HG03520 (cell line): ENCODE results near the gene KIFAP3.
"Not testable (repeated sequence)": the region's sequence is repeated elsewhere in the genome, so short reads cannot be mapped to it uniquely, and the experiment has no call there.

Experiments used
- ATAC-seq: cut with Tn5 transposase; IDR thresholded peaks from one replicate; pipeline ENCODE4 v1.9.1; 2021; ENCODE audit warnings: mild to moderate bottlenecking, moderate library complexity; ENCODE audit not compliant: unreplicated experiment

The KIFAP3 gene

DNA sequence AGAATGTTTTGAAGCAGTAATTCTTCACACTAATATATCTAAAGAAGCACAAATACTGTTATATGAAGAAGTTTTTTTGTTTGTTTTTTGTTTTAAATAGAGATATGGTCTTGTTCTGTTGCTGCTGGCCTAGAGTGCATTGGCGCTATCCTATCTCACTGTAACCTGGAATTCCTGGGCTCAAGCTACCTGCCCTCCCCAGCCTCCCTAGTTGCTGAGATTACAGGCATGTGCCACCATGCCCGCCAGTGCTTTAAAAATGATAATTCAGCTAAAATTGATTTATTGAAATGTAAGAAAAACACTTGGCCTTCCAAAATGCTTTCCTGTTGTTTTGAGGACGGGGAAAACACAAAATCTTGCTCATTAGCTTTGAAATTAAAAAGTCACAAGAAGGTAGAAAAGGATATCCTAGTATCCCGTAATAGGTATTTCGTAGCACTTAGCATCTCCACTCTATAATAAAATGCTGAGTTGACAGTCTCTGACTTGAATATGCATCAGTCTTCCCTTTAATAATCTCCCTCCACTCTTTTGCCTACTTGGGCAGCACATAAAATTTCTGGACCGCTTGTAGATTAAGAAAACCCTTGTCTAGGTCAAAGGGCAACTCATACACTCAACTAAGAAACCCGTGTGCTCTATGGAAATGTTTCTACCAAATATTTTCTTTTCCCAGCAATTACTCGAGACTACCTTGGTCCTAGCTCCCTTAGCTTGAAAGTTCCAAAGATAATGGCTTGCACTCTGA is 182.1 kb downstream of the KIFAP3 start:
- no peak for ATAC-seq

DNA sequence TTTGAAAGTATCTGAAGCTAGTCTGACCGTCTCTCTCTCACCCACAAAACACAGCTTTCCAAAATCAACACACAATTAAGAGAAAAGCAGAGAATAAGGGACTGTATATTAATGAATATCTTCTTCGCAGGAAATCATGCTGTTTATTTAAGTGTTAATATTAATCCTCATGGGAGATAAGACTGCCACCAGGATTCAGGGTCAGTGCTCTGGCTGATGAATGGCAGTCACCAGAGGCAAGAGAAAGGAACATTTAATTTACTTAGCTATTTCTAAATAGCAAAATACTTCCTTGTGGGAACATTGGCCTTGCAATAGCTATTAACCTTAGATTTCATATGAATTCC is 183.0 kb downstream of the KIFAP3 start:
- no peak for ATAC-seq

DNA sequence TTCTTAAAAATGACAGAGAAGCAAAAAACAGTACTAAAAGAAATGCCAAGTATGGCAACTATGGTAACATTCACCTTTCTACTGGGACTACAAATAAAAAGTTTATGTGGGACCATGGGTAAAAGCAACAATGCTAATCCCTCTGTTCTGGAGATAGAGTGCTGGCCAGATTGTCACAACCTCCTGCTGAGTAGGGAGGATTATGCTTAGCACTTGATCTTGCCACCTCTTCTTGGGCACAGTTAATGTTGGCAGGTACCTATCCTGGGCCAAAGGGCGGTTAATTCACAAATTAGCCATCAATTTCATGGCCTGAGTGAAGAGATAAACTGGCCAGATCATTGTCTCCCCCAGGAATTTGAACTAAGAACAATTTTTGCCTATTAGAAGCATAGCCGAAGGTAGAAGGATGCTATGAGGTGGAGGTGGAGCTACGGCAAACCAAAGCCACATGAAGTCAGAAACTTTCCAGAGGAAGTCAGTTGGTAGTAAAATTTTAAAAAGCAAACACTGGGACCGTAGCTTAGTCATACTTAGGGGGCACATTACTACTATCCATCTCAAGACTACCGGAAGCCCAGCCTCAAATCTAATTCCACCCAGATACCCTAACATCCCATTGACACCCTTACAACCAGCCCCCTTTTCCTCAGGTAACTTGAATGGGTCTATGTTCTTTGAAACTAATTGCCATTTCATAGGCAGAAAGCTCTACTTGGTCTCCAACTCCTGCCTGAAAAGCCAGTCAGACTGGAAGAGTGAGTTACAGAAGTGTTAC is 183.5 kb downstream of the KIFAP3 start:
- ATAC-seq: no peak

DNA sequence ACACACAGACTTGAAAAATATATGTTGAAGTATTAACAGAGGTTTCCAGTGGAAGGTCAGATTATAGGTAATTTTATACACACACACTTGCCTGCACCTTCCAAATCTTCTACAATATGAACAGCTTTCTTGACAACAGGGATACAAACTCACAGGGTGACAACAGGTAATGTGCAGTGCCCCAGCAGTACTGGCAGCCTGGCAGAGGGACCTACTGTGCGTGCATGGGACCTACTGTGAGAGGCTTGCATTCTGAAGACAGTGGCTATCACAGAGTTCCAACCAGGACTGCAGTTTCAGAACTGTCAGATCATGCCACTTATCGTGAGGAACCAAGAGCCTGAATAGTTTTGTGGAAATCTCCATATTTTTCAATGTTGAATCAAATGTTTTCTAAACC is 184.6 kb downstream of the KIFAP3 start:
- ATAC-seq: no peak

DNA sequence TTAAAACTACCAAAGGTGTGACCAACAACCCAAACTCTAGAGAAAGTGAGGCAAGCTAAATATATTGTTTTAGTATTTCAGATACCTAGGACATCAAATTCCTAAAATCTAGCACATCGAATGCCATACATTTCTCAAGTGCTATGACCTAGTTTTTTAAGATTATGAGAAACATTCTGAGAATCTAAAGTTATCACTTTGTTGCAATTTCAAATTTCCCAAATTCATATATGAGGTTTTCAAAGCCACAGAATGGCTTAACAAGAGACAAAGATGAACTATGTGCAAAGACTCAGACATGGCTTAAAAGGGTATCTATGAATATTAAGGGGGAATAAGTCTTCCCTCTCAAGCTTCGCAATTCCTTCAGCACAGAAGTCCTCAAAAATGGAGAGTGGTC is 187.6 kb downstream of the KIFAP3 start:
- no peak for ATAC-seq

DNA sequence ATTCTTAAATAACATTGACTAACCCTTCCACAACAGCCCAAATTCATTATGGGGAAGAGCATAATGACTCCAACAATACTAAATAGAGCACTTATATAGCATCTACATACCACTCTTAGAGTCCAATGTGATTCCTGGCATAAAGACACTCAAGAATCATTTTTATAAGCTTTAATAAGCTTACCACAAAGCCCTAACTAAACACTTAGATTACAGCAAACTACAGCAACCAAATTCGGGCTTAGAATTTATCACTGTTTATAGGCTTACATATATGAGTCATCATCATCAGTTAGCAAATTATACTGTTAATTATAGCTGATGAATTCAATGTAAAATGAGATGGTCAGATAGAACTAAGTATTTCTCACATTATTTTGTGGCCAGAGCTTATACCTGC is 188.1 kb downstream of the KIFAP3 start:
- no peak for ATAC-seq

DNA sequence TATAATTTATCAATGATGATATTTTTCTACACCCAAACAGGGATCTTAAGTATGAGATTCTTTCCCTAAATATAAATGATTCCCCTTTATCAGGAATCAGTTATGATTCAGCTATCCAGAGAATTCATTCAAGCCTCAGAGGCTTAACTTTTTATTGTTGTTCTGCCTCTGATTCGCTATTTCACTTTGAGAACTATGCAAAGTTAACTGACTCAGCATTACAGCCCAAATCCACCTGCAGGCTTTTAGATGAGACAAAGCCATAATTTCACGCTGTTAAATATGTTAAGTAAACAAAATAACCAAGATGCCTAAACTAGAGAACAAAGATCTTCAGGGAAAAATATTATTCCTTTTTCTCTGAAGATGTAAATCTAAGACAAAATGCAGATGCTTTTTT is 189.3 kb downstream of the KIFAP3 start:
- ATAC-seq: no peak

DNA sequence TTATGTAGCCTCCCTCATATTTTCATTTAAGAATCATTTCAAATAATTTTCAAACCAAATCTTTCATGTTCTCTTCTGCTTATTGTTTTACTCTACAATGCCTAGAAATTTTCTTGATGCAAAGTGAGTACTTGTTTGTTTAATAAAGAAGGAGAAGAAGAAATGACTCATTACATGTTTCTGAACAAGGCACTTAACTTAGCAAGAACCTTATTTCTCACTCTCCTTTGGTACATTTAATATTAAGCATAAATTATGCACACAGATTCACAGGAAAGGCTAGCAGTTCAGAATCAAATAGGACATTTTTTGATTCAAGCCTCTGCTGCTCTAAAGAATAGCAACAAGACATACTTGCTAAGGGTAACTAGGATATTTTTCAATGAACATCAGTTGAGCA is 189.9 kb downstream of the KIFAP3 start:
- no peak for ATAC-seq

DNA sequence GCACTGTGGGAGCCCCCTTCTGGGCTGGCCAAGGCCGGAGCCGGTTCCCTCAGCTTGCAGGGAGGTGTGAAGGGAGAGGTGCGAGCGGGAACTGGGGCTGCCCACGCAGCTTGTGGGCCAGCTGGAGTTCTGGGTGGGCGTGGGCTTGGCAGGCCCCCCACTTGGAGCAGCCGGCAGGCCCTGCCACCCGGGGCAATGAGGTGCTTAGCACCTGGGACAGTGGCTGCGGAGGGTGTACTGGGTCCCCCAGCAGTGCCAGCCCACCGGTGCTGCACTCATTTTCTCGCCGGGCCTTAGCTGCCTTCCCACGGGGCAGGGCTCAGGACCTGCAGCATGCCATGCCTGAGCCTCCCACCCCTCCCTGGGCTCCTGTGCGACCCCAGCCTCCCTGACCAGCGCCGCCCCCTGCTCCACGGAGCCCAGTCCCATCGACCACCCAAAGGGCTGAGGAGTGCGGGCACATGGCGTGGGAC is 192.4 kb downstream of the KIFAP3 start:
- ATAC-seq: no peak

DNA sequence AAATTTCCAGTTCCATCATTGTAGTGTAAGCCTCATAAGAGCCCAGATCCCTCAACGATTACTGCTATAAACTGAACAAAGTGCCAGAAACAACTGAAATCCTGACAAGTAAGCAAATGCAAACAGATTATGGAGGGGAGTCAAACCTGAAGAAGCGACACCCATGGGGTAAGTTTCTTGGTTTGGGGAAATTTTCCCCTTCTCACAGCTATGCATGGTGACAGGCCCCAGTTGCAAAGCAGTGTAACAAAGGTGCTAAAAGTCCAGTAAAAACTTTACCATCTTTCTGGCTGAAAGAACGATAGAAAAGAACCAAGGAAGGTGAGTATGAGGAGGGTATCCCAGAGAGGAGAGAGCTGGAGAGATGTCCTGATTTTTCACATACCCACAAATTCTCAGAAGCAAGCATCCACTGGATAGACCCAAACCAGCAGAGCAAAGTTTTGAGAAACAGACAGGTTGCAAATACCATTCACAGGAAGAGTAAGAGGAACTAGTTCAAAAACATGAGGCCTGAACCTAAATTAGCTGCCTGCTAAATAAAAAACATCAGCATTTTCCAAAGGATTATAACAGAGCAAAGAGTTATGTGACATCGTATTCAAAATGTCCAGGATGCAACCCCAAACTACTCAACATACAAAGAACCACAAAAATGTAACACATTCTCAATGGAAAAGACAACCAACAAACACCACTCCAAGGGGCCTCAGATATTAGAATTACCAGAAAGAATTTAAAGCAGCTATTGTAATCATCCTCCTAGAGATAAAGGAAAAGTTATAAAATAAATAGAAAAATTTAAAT is 195.3 kb downstream of the KIFAP3 start:
- ATAC-seq: no peak

DNA sequence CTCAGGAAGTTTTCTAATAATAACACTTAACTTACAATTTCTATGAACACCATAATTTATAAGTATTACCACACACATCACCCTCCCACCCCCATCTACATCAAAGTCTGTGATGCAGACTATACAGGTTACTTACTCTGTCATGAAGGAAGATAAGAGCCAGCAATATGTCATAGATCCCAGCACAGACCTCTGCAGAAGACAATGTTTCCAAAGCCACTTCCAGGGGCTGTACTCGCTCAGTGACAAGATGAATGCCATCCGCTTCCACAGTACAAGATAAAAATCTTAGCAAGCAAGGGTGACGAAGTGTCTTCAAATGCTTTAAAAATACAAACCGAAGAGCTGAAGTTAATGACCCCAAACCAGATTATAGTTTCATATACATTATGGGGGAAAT is 196.0 kb downstream of the KIFAP3 start:
- ATAC-seq: no peak

DNA sequence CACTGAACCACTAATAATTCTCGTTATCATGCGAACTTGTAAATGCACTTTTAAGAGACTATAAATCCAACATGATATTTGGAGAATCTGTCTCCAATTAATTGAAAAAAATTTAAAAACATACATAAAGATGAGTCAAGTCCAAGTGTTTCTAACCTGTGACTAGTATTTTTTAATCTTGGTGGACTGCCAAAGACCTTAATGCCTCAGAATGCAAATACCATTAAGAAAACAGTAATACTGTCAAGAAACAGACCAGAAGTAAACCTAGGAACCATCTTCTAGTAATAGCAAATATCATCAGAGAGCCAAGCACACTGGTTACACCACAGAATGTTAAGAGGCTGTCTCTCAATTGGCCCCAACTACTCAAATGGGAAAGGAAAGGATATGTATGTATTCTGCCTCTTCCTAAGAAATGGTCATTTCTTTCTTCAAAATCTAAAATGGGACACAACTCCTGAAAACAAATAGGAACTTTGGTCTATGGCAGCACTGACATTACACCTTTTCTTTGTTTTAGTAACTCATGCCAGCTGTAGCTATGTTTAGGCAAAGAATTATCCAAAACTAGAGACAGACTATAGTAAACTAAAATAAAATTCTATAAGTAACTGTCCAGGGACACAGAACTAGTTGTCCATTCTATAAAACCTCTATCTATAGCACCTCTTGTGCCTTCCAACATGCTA is 196.5 kb downstream of the KIFAP3 start:
- no peak for ATAC-seq

DNA sequence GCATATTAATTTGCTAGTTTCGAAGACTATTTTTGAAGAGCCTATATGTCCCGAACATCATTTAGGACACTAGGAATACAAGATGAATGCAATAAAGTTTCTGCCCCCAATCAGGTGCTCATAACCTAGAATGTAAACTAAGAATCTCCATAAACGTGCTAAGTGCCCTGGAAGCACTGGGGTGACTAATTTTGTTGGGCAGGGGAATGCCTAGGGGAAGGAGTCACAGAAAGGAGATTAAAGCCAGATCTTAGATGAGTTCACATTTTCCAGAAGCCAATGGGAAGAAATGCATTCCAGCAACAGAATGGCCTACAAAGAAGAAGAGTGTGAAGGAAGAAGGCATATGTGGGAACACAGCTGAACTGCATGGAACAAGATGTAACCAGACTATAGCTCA is 200.3 kb downstream of the KIFAP3 start:
- ATAC-seq: no peak

DNA sequence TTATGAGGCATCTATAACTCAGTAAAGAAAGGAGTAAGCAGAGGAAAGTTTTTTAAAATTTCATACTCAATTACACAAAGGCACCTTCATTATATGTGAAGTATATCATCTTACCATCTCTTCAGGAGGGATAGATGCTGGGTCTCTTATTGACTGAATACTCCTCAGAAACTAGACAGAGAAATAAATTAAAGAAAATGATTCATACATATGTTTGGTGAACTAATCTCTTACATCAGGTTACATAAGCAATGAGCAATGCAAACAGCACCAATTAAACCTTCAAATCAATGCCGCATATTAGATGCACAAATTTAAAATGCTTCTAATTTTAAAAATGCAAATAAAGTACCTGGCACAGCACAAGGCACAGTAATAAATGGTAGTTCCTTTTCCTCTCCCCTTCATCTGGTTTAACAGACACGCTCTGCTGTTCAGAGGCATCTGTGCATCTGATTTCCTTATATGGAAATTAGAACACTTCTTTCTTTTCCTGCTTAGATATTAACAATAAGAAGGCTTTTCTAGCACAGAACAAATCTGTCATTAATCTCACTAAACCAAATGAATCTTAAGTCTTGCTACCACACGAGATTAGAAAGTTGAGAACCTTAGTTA is 200.8 kb downstream of the KIFAP3 start:
- no peak for ATAC-seq

DNA sequence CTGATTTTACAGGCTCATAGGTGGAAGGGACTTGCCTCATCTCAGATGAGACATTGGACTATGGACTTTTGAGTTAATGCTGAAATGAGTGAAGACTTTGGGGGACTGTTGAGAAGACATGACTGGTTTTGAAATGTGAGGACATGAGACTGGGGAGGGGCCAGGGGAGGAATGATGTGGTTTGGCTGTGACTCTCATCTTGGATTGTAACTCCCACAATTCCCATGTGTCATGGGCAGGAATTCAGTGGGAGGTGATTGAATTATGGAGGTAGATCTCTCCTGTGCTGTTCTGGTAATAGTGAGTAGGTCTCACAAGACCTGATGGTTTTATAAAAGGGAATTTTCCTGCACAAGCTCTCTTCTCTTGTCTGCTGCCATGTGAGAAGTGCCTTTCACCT is 201.6 kb downstream of the KIFAP3 start:
- no peak for ATAC-seq

DNA sequence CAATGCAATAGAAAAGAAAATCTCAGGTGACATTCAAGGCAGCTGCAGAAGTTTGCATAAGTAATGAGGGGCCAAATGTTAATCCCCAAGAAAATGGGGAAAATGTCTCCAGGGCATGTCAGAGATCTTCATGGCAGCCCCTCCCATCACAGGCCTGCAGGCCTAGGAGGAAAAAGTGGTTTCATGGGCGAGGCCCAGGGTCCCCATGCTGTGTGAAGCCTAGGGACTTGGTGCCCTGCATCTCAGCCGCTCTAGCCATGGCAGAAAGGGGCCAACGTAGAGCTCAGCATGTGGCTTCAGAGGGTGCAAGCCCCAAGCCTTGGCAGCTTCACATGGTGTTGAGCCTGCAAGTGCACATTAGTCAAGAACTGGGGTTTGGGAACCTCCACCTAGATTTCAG is 202.5 kb downstream of the KIFAP3 start:
- ATAC-seq: not testable (repeated sequence)
